NCI-H2227 treated with DMSO at 0.1 percent for 48 hours (cell line): ENCODE results near the gene PDE5A.
"Not testable (repeated sequence)": the region's sequence is repeated elsewhere in the genome, so short reads cannot be mapped to it uniquely, and the experiment has no call there.

ENCODE experiments used
- DNase-seq: peaks from one replicate; lab custom pipeline; 2025; lab: John Stamatoyannopoulos, UW

The PDE5A gene

DNA sequence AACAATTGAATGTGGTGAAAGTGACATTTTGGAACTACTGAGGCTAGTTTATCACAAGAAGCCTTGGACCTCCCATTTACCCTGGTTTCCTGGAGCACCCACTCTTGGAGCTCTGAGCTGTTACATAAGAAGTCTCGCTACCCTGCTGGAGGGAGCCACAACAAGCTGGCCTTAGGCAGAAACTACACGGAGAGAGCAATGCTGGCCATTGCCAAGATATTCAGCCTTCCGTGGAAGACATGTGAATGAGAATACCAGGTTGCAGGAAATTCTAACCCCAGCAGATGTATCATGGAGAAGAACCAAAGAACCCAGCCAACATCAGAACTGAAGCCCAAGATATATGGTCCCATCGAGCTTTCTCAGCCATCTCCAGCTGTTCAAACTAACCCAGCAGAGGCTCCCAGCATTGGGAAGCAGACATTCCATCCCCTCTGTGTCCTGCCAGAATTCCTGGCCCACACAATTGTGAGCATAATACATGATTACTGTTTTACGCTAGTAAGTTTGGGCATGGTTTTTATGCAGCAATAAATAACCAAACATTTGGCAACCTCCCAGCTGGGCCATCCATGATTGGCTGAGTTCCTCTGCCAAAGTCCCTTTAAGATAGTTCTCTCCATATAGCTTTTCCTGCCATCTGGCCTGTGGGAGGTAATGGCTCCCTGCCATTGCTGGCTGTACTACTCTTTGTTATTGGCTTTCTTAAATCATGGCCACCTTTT is 17.9 kb upstream of the PDE5A start:
- no peak for DNase-seq

DNA sequence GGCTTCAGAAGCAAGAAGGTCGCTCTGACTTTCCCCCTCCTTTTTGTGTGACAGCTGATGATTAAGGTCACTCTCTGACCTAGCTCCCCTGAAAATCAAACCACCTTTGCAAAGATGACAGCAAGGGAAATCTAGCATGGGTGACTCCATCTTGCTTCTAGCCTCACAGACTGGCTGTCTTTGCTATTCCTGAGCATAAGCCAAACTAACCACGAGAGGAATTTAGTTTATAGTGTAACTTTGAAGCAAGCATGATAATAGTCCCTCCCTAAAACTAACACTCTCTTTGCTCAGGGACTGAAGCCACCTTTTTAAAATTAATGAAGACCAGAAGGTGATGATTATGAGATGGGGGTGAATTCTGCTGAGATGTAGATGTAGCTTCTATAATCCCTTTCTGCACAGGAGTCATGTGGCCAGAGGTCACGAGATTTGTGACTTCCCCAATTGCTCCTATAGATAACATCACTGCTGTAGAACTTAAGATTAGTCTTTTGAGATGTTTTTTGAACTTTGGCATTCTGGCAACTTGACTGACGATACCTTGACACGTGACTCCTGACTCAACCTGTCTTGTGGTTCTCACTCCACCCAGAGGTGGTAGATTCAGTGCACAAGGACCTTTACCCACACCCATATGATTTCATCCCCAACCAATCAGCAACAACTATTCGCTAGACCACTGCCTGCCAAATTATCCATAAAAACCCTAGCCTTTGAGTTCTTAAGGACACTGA is 14.9 kb upstream of the PDE5A start:
- DNase-seq: no peak

DNA sequence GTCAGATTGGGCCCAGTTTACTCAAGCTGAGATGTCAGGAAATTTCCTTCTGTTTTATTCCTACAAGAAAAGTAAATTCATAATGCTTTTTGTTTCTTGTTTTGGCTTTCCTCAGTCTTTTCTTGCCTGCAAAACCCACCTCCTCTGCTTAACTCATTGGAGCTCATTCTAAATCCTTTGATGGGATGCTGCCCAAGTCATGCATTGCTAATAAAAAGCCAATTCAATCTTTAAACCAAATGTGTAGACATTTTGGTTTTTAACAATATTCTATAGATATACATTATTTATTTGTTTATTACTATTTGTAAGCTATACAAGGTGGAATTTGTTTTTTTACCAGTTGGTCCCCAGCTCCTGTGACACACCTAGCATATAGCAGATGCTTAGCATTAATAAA is 13.2 kb upstream of the PDE5A start:
- DNase-seq: no peak

DNA sequence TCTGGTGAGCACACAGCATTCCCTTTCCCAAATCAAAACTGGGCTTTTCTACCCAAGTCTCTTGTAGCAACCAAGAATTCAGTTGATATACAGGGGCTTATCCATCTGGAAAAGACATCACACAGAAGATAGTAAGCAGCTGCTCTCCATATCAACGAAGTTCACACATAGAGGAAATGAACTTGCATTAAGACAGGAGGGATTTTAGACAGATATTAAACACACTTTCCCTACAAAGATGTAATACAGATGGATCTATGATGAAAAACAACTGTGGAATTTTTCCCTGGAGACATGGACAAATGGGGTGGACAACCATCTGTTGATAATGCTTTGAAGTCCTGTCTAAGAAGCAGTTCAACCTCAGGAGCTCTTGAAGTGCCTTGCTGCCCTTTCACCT is 9.8 kb upstream of the PDE5A start:
- DNase-seq: no peak

DNA sequence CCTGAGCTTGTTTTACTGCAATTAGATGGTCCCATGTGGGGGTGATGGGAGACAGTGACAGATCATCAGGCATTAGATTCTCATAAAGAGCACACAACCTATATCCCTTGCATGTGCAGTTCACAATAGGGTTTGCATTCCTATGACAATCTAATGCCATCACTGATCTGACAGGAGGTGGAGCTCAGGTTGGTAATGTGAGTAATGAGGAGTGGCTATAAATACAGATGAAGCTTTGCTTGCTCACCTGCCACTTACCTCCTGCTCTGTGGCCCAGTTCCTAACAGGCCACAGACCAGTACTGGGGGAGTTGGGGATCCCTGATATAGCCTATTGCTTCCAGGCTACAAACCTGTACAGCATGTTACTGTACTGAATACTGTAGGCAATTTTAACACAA is 8.2 kb upstream of the PDE5A start:
- DNase-seq: not testable (repeated sequence)

DNA sequence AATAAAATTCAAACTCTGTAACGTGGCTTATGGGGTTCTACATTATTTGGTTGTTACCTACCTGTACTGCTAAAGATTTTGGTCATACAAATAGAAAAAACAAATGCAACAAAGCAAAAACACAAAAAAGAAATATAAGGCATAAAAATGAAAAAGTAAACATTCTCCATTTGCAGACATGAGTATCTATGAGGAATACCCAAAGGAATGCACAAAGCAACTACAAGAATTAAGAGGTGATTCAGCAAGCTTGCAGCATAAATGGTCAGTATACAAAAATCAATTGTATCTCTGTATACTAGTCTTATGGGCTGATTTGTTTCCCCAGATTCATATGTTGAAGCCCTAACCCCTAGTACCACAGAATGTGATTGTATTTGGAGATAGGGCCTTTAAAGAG is 3.6 kb upstream of the PDE5A start:
- DNase-seq: no peak

DNA sequence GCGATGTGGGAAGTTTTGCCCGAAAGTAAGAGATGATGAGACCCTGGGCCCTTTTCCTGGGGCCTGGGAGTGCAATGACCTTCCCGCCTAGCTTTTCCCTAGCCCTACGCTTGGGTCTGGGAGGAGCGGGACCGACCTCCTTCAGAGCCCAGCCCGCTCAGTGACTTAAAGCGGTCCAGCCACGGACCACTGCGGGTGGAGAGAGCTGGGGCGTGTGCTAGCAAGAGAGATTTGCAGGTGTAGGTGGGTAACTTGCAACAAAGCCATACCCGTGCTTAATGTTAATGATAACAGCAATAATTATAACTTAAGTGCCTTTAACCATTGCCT is 503 bp upstream of the PDE5A start:
- DNase-seq: no peak

DNA sequence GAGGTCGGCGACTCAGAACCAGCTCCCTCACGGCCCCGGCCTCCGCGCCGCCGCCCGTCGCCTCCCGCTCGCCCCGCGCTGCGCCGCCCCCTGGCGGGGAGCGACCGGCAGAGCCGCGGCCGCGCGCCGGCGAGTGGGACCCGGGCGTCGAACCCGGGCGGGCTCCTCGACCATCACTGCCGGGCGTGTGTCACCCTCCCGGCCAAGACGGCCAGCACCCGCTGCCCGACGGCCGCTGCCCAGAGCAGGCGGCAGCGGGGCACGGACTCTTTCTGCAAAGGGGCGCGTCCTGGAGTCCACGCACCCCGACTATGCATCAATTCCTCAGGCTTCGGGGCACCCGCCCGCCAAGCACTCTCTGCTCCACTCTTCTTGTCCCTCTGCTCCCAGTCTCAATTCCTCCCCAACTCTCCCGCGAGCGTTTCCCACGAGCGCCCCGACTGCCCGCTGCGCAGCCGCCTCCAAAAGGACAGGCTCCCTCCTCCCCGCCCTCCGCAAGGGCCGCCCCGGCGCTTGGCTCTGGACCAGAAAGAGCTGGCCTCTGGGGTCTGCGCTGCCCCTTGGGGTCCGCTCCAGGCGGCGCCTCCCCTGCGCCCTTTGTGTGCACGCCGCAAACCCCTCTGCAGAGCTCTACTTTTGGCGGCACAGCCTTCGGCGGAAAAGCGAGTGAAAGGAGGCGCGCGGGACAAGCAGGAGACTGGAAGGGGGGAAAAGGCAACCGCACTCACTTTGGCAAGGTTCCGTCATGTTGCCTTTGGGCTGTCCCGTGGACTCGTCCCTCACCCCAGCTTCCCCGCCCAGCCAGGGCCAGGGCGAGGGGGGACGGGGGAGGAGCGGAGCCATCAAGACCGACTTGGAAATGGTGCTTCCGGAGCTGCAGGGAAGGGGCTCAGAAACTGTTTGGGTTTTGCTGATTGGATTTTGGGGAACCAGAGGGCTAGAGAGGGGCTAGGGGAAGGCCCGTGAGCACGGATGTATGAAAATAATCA is 1.0 kb downstream of the PDE5A start:
- no peak for DNase-seq

DNA sequence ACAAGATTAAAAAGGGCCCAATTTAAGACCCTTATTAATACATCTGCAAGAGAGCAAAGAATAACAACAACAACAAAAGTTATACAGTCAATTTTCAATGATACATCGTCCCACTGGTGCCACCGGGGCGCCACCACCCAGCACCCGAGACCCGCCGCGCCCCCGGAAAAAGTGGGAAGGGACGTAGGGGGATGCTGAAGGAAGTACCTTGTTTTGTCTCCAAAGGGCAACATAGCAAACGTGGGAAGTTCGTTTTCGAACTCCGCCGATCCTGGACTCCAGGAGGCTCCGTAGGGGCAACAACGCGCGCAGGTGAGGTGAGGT is 1.7 kb downstream of the PDE5A start:
- DNase-seq: no peak

DNA sequence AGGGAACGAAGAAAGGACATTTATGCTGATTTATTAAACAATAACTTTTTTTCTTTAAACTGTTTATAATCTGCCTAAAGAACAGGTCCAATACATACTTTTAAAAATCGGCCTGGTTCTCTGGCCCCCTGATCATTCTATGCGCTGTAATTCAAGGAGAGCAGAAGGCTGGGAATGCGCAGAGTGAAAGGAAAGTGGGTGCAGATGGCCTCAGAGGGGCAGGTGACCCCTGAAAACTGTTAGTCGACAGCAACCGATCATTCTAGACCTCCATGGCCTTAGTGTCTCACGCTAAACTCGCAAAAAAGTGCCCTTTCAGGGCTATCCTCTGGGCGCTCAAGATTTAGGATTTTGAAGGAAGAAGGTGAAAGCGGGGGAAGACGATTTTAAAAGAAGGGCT is 2.2 kb downstream of the PDE5A start:
- DNase-seq: no peak

DNA sequence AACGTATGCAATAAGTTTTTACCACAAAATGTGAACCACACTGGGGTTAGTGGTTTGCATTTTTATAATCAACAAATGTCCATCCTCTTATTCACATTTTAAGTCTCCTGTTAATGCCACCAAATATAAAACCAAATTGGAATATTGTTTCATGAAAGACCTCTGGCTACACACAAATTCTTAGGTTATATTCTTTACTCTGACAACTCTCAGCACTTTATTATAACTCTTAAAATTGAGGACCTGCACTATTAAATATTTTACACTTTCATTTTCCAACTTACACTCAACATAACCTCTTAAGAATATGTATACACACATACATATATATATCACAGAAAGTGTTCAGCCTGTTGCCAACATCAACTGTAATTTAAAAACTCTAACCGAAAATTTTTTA is 2.8 kb downstream of the PDE5A start:
- no peak for DNase-seq

DNA sequence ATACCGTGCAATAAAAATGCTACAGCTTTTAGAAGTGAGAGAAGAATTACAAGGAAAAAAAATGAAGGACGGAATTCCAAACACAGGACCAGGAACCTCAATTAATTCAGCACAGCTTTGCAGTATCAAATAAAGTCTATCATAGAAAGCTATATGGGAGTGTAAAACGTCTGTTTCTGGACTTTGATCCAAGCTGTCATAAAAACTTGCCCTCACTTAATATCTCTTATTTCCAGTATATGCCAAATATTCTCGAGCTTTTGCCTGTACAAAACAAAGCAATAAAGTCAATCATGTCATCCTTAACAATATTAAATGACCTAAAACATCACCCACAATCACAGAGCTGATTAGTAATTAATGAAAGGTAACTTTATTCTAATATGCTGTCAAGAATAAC is 4.2 kb downstream of the PDE5A start:
- no peak for DNase-seq

DNA sequence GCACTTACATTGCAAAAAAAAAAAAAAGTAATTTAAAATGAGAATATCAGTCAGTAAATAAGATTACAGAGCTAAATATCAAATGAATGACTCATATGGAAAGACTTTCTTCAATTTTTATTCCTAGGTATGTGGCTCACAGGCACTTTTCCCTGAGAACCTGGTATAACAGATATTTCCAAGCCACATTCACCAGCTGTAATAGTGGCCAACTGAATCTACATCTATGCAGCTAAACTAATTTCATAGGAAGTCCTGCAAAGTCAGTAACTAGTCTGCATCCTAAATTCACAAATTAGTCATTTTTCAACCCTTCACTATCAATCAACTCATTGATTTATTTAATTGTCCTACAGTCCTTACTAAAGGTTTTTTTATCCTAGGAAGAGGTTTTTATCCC is 5.6 kb downstream of the PDE5A start:
- DNase-seq: no peak

DNA sequence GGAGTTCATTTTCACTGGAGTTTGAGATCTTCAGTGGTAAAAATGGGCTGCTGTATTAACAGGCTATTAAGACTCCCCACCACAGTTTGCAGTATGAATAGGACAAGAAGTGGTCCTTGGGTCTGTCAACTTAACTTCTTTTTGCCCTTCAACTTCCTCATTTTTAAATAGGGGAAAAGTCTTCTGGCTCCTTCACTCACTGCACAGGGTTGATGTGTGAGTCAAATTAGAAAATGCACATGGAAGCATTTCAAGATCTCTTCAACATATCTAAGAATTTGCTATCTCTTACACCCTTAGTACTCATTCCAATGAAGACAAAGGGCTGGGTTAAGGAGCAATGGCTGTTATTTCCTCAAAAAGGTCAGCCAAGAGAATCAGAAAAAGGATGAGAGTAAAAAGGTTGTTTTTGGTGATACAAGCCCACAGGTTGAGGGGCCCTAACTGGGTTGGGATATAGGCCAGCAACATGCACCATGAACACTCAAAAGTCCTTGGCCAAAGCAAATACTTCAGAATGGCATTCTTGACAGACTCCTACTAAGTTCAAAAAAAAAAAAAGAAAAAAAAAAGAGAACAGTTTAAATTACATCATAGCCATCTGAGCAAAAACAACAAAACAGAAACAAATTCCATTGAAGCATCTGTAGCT is 13.4 kb downstream of the PDE5A start:
- no peak for DNase-seq

DNA sequence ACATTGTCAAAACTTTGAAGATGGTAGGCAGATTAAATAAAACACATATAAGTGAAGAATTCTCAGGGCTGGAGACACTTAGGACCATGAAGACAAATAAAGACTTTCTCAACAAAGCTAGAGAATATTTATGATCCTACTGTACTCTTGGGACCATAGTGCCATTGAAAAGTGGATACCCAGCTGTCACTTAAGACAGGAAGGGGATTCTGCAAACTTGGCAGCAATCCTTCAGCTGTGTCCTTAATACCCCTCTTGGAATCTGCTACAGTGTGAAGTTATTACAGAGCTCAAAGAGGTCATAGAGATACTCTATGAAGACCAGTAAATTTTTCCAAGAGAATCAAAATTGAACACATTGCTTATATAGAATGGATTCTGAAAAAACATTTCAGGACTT is 24.3 kb downstream of the PDE5A start:
- no peak for DNase-seq

DNA sequence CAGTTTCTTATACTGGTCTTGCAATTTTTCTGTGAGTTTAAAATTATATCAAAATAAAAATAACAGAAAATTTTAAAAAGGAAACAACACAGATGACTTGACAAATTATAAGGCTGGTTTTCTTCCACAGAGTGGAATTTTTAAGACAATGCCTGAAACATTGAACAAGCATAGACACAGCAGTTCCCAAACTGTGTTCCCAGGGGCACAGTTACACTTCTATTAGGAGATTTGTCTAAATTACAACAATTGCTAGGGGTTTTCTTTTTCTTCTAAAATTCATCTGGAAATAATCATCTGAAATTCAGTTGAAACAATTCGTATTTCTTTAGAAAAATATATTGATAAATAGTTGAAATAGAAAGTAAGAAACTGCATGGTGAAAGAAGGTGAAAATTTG is 26.2 kb downstream of the PDE5A start:
- DNase-seq: no peak

DNA sequence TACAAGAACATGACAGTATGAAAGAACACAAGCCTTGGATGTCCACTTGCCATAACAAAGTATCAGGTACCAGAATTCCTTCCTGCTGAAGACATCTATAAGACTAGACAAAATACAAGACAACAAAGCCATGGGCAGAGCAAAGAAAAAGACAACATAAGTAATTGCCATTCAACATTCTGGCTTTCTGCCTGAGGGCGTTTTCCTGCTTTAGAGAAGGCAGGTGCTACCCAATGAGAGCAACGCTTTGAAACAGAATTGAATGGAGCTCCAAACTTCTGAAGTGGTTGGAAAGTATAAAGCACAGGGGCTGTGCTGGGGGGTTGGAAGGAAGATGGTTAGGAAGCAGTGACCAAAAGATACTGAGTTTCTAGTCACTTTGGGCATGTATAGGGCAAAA is 30.1 kb downstream of the PDE5A start:
- DNase-seq: no peak

DNA sequence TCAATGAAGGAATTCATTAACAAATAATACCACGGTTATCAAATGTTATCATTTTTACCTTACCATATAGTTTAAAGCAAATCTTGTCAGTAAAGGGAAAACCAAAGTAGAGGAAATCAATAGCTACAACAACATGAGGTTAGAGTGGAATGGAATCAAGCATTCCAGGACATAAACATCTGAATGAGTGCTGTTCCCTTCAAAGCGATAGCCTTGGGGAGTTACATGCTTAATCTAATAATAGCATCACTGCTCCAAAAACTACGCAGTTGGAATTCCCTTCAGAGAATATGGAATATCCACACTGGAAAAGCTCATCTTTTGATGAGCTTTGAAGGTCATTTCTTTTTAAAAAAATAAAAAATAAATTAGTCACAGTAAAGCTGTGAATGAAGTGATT is 31.2 kb downstream of the PDE5A start:
- no peak for DNase-seq

DNA sequence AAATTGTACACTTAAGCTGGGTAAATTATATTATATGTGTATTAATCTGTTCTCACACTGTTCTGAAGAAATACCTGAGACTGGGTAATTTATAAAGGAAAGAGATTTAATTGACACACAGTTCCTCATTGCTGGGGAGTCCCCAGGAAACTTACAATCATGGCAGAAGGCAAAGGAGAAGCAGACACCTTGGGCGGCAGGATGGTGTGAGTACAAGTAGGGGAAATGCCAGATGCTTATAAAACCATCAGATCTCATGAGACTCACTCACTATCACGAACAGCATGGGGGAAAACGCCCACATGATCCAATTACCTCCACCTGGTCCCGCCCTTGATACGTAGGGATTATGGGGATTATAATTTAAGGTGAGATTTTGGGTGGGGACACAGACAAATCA is 34.9 kb downstream of the PDE5A start:
- no peak for DNase-seq

DNA sequence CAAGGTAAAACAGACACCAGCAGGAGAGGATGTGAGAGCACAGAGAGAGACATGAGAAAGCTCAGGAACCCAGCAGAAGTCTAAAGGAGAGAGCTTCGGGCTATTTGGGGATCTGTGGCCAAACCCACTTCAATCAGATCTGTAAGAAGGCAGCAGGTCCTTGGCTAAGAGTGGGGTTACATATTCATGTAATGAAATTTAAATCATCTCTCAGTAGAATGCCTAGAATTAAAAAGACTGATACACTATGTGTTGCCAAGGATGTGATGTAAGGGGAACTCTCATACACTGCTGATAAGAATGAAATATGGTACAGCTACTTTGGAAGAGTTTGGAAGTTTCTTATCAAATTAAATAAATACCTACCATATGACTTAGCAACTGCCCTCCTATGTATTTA is 35.8 kb downstream of the PDE5A start:
- DNase-seq: no peak

DNA sequence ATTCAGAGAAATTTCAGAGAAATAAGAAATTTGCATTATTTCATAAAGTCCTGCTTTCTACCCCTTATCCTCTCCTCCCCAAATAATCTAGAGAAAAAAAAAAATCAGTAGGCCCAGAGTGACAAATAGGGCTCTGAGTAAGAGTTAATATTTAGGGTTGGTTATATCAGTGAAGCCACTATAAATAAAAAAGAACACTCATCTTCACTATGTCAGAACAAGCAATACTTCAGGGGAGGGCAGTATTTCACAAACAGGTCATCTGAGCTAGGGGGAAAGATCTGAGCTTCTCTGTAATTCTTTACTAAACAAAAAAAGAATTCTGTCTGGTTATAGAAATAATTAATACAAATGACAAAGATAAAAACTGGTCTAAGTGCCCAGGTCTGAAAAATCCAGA is 39.4 kb downstream of the PDE5A start:
- DNase-seq: no peak

DNA sequence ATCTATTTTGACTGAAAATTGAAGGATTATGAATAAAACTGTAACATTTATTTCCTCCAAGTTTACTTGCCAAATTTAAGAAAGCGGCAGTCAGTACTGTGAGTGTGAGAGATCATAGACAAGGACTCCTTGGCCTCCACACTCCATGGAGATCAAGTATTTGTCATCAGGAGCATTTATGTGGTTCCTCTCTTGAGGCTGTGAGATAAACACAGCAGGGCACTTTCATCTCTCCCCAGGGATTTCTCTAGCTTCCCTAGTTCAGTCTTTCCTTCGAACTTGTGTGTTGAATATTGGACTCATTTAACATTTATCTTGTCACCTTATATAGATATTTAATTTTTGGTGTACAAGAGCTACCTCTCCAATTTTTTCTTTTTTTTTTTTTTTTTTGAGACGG is 40.8 kb downstream of the PDE5A start:
- DNase-seq: no peak

DNA sequence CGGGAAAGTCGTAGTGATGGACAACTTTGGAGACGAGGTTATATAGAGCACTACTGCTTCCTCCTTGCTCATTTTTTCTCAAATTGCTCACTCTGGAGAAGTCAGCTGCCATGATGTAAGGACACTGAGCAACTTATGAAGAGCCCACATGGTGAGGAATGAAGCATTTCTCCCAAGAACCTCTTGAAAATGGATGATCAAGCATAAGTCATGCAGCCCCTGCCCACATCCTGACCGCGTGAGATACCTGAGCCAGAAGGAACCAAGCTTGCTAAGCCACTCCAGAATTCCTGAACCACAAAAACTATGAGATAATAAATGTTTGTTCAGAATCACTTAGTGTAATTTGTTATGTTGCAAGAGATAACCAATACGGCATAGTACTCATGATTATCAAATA is 42.8 kb downstream of the PDE5A start:
- DNase-seq: no peak
